Activated CD4-positive, alpha-beta T cell treated with anti-CD3 and anti-CD28 coated beads, Interleukin-2, amount 50 U/mL, for 1 hour (primary cell): Measurements from ENCODE around the gene SALL2.

Experiments used
- DNase-seq: peaks from one replicate; pipeline ENCODE4 v3.0.0-alpha.2; 2020

The SALL2 gene

DNA sequence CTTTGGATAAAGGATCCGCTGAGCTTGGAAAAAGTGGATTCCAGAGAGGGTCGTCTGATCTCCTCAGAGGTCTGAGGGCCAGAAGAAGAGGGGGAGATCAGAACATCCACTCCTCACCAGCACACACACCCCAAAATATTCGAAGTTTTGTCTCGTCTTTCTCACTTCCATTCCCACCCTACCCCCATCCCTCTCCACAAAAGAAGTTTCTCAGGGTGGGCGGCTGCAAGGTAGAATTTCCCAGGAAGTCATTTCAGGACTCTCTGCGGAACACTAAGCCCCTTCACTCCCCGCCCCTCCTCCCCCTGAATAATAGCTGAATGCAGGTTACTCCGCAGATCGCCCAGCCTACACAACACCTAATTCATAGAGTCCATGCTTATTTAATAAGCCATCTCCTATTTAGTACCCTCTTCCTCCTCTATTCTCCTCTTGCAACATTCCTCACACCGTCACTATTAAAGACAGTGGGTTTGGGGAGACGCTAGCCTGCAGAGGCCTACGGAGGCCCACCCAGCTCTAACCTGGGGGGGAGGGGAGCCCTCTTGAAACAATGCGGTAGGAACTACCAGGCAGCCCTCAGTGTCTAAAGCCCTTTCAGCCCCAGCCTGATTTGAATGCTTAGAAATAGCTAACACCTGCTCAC, 649 bp upstream of the SALL2 start:
- no peak for DNase-seq

DNA sequence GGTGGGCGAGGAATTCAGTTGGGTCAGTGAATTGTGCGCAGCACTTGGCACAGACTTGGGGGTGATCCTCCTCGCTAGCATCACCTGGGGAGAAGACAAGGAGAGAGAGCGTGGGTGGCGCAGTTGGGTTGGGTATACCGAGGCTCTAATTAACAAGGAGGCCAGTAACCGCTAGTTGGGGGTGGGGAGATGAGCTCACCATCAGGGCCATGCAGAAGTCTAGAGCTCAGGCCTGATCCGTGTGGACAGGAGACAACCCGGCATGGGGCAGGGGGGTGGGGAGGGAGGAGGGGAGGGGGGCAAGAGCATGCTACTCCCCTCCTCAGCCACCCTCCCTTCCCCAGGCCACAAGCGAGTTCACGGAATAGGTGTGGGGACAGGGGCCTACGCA, 580 bp downstream of the SALL2 start:
- no peak for DNase-seq

DNA sequence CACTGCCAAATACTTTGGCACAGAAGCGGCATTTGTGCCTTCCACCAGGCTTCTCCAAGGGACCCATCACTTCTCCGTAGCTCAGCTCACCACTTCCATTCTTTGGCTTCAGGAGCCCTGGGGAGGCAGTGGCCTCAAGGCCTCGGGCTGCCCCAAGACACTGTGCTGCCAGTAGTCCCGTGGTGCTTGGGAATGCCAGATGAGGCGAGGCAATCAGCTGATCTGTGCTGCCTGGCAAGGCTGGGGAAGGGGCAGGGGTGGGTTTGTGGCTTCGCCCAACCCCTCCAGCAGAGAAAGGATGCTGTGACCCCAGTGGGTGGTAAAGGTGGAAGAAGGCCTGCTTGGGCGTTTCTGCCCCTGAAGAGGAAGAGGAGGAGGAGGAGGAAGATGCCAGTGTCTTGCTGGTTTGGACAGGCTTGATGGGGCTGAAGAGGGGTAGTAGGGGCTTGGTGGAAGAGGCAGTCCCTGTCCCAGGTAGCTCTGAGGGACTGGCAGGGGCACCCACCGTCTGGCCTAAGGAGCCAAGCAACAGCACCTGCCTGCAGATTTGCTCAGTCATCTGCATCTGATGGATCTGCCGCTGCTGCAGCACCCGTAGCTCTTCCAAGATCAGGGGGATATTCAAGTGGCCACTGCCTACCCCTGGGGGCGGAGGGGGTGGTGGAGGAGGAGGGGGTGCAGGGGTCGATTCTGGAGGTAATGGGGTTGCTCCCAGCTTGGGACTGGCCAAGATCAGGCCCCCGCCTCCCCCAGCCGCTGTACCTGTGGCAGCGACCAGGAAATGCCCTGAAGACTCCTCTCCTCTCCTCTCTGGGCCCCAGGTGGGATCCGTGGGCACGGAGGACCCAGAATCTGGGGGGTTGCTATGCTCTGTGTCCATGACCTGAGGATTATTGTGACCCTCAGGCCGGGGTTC, 1.3 kb downstream of the SALL2 start:
- no peak for DNase-seq

DNA sequence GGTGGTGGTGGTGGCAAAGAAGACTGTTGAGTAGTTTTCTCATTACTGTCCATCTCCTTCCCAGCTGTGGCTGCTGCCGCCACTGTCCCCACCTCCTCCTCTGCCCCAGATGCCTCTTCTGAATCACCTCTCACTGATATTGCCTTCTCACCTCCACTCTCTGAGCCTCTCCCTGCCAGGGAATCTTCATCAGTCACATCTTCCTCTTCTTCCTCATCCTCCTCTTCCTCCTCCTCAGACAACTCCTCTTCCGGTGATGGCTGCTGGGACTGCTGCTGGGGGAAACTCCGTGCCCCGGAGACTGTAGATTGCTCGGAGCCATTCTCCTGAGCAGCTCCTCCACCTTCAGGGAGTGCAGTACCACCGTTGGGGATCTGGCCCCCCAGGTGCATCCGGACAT, 2.9 kb downstream of the SALL2 start:
- DNase-seq, result no peak

DNA sequence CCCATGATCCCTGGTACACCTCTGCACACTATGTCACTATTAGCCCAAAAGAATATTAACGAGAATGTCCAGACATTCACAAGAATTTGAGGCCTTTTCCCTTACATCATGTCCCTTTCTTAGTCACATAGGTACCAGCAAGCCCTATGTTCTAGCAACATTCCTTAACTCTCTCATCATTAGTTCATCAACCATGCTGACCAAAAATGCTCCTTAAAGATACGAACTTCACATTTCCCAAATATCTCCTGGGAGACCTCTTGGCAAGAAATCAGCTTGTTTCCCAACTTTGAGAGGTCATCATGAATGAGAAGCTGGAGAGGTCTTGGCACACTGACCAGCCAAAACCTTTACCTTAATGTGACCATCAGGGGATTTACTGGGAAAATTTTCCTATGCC, 4.6 kb downstream of the SALL2 start:
- no peak for DNase-seq

DNA sequence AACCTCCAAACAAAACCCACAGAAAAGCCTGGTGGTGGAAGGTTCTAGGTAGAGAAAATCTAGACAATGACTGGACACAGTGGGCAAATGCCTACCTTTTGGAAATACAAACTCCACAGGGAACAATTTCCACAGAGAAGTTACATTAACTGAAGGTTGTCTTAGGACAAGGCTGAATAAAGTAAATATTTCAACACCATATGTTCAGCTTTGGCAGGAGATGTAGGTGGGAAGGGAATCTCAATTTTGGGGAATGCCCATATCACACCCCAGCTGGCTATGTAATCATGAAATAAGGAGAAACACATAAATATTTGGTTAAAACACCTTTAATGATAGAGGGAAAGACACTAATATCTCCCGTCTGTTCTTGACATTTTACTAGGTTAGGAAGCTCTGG, 5.4 kb downstream of the SALL2 start:
- DNase-seq, result no peak

DNA sequence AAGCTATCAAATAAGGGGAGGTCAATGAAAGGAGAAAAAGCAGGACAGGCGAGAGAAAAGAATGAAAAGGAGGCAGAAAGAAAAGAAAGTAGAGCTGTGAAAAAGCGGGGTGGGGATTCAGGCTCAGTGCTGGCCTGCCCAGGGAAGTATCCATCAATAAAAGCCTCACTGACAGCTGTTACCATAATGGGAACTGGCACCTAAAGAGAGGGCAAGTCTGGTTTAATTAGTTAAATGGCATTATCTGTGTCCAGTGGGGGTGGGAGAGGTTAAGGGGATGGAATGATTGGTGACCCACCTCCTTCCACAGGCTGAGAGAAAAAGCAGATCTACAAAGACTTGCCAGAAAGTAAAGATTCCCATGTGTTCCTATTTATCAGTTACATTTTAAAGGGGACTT, 7.4 kb downstream of the SALL2 start:
- DNase-seq, result no peak

DNA sequence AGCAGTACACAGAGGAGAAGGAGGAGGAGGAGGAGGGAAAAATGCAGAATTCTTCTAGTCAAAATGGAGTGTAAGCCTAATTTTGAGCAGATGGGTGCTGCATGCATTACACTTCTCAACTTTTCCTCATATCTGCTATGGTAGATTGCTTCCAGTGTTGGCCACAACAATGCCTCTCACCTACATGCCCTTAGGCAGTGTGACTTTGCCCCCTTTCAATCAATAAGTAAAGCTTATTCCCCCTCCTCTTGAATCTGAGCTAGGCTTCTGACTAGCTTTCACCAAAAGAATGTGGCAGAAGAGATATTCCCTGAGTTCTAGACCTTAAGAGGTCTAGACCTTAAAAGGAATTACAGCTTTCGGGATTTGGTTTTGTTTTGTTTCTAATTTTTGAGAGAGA, 11.8 kb downstream of the SALL2 start:
- DNase-seq, result no peak

DNA sequence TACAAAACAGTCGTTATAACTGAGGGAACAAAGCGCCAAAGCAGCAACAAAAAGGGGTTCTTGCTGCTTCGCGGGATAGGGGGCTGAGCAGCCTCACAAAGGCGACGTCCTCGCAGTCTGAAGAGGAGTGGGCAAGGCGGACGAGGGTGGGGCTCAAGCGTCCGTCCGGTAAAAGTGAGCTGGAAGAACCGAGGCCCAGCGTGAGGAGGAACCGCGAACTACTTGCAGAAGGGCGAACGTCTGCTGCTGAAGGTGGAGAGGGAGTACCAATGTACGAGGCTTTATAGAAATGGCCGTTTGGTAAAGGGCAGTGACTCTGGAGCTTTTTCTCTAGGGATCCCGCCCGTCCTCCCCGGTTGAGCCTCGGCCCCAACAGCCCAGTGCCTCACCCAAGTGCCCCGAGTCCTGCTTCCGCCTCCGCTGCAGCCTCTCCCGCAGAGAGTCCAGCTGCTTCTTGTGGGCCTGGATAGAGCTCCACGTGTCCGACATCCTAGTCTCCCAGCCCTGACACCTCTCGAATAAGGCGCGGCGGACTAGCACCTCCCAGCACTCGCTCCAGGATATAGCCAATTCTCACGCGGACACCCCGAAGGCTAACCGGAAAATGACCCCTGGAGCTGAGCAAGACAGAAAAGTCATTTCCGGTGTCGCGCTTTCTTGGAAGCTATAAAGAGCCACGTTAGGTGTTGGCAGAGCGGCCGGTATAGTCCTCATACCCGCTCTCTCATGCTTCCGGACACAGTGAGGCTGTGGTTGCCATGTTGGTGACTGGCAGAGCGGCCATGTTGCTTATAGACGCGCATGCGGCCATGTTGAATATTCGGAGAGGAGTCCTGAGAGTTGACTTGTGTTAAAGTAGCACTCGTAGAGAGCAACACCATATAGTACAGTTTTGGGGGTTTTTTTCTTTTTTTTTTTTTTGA, 15.2 kb downstream of the SALL2 start, which contains the start of gene METTL3:
Gene METTL3, minus strand, starts transcription at position 606 of the 923 bp plus-strand sequence. Its CDS starts 117 bp downstream, at position 489.
- peak; percentile 91 for DNase-seq

DNA sequence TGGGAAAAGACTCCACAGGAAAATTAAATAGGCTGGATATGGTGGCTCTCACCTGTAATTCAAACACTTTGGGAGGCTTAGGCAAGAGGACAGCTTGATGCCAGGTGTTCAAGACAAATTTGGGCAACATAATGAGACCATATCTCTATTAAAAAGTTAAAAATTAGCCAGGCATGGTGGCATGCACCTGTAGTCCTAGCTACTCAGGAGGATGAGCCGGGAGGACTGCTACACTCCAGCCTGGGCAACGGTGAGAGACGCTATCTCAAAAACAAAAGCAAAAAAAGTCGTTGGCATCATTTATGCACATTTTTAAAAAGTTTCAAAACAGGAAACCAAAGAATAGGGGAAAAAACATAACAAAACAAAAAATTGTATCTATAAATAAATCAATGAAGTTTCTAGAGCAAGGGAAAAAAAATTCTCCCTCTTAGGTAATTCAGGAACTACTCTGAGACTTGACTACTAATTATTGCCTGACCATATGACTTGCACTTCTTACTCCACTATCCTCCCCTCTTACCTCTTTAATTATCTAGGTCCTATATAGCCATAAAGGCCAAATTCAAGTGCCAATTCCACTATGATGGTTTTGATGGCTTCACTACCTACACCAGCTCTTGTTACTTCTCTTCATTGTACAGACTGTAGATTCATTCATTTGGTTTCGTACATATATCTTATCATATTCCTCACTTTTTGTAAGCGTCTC, 16.6 kb downstream of the SALL2 start:
- DNase-seq, result no peak

DNA sequence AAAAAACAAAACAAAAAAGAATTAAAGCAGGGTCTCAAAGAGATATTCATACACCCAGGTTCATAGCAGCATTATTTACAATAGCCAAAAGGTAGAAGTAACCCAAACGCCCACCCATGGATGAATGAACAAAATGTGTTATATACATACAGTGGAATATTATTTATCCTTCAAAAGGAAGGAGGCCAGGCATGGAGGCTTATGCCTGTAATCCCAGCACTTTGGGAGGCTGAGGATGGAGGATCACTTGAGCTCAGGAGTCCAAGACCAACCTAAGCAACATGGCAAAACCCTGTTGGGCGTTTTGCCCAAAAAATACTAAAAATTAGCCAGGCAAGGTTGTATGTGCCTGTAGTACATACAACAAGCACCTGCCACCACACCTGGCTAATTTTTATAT, 19.6 kb downstream of the SALL2 start:
- DNase-seq, result no peak

DNA sequence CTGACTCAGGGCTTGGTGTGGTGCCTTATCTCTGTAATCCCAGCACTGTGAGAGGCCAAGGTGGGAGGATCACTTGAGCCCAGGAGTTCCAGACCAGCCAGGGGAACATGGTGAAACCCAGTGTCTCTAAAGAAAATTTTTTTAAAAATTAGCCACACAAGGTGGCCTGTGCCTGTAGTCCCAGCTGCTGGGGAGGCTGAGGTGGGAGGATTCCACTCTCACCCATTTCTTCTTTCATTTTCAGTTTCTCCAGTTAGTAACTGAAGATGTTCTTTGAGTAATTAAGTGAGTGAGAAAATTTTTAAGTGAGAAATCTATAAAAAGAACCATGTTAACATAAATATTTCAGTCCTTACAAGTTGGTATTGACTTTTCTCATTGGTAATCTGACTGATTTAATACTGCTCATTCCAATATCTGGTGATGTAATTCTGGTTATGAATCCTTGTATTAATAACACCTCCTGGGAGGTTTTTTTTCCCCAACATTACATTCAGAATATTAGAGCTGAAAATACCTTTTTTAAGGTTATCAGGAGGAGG, 21.1 kb downstream of the SALL2 start:
- DNase-seq, result no peak

DNA sequence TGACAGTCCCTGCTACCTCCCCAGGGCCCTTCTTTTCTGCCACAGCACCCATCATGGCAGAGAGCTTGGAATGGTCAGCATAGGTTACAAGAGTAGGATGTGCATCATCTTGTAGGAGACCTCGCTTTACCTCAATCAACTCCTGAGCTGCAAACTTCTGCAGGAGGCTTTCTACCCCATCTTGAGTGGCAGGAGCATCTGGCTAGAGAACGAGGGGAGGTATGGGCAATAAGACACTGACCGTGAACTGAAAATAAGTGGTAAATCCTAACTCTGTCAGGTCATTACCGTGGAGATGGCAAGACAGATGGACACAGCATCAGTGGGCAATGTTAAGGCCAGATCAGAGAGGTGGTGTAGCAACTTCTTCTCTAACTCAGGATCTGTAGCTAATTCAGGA, 22.8 kb downstream of the SALL2 start:
- no peak for DNase-seq

DNA sequence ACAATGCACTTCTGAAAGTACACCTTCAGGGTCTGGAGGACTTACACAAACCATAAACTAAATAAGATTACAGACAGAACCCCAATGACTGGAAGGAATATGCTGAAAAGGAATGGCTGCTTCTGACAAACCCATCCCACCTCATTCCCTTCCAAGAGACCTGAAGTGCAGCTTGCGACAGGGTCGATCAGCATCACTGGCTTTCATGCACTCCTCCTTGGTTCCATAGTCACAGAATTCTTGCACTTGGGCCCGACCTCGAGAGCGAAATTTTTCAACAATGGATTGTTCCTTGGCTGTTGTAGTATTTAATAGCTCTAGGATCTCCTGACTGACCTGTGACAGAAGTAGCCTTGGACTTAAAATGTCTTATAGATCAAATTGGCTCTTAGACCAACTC, 24.6 kb downstream of the SALL2 start:
- no peak for DNase-seq

DNA sequence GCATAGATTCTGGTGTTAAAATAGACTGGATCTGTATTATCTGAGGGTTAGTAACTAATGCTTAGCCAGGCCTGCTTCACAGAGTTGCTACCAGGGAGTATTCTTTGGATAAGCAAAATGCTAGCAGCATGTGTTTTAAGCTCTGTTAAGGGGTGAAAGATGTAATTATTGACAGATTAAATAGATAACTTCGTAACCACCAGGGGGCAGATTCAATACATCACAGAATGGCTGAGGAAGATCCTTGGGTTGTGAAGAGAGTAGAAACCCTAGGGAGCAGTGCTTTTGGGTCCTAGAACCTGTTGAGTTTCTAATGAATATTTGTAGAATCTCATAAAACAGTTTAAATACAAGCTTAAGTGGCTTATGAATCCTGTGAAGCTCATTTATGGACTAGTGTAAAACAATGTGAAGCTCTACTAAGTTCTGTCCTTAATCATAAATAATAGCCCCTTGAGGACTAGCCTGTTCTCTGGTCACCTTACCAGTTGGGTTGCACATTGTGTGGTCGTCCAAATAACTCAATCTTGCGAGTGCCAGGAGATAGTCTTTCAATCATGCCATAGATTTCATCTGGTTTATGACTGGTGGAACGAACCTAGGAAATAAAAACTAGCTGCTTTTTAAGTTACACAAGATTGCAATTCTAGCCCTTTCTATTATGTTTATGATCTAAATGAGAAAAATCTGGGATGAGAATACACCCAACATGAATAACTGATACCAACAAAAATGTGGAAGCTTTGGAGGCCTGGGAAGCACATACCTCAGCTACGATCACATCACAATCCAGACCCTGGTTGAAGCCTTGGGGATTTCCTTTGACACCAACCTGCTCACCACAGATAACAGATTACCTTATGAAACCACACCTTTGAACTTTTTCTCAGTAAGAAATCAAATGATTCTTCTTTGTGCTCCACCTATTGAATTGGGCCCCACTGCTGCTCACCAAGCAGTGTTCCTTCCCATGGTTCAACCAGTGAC, 27.3 kb downstream of the SALL2 start:
- no peak for DNase-seq

DNA sequence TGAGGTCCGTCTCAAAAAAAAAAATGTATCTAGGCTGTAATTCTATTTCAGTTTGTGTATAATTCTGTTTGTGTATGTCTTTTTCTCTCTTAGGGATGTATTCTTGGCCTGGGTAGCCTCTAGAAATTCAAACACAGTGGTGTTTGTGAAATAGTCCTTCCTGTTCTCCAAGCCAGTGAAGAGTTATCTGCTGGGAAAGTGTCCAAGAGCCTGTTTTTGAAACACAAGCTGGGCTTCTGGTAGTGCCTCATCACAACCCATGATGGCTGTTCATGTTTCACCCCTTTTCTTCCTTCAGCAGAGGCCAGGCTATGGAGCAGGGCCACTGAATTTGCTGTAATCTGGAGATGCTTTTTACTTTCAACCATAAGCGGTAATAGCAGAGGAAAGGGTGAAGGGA, 29.7 kb downstream of the SALL2 start:
- DNase-seq, result no peak

DNA sequence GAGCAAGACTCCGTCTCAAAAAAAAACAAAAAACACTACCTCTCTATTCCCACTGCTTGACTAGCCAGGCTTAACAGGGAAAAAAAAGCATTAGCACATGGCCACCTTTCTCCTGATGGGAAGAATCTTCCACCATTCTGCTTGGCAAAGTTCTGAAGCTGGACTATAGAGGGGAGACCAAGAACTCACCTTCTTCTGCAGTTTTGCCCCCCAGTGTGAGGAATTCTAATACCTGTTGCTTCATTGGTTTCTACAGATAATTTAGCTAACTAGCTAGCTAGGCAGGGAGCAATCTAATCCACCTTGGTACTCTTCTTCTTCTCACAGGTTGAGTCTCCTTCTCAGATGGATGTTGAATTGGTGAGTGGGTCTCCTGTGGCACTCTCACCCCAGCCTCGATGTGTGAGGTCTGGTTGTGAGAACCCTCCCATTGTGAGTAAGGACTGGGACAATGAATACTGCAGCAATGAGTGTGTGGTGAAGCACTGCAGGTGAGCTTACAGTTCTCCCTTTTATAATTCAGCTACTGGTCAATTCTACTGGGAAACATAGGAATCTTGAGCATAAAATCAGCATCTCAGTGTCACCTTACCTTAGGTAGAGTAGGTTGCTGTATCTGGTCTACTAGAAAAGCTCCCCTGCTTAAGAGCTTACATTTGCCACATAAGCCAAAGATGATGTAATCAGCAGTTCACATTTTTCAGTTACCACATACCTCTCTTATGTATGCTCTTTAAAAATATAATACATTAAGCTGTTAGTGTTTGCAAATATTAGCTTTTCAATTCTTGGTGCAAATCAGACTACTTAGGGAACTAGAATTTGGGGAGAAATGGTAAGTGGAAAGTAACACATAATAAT, 31.0 kb downstream of the SALL2 start:
- no peak for DNase-seq

DNA sequence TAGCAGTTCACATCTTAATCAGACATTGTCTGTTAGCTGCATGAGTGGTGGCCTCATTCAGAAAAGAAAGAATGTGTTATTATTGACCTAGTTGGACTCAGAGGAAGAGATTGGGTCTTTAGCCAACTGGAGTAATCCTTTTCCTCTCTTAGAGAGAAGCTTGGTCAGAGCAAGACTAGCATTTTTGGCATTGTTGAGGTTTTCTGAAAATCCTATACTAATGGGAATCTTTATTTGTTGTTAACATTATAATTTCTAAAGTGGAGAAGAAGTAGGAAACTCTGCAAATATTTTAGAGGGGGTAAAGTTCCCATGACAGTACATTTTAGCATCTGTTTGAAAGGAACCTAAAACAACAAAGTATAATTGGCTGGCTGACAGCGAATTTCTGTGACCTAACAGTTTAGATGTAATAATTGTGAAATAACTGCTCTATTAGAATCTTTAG, 39.5 kb downstream of the SALL2 start:
- DNase-seq, result no peak

DNA sequence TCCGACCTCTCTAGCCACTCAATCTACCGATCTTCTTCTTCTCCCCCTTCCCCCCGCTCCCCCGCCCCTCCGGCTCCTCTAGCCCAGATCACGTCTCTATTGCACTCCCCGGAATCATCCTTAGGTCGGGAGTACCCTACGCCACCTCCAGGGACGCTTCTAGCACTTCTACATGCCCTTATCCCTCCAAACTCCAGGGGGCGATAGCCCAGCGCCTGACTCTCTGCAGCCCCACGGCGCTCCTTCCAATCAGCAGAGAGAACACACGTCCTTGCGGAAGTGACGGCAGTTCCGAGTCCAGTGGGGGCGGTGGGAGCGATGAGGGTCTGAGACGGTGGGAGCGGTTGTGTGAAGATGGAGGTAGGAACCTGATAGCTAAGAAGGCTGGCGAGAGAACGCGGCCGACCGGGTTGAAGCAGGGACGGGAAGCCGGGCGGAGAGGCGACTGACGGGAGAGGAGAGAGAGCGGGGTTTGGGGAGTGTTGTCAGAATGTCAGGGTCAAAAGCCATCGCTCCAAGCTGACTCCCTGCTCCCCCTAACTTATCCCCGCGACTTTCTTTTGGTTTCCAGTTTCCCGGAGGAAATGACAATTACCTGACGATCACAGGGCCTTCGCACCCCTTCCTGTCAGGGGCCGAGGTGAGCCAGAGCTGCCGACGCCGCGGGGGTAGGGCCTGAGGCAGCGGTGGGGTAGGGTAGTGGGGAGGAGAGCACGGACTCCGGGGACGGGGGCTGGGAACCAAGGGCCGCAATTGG, 49.0 kb downstream of the SALL2 start, which contains the start of the genes RAB2B and TOX4:
Gene RAB2B, minus strand, starts transcription at position 35 of the 757 bp plus-strand sequence. CDS start 87 bp downstream, outside the sequence.
Gene TOX4, plus strand, starts transcription at position 271 of the 757 bp plus-strand sequence. Its CDS starts 84 bp downstream, at position 355.
- DNase-seq, result peak; percentile 93
